ENCODE results near the gene MBD6. TPM values are rescaled to one million over a fixed set of nuclear protein-coding genes. Genes with fewer than 3 reads are reported as not detected.

MBD6 gene
- total and polyA plus RNA-seq, 2 of the 4 experiments (the other 2 are of a cell fraction), result 0.90 to 9.3 TPM

DNA sequence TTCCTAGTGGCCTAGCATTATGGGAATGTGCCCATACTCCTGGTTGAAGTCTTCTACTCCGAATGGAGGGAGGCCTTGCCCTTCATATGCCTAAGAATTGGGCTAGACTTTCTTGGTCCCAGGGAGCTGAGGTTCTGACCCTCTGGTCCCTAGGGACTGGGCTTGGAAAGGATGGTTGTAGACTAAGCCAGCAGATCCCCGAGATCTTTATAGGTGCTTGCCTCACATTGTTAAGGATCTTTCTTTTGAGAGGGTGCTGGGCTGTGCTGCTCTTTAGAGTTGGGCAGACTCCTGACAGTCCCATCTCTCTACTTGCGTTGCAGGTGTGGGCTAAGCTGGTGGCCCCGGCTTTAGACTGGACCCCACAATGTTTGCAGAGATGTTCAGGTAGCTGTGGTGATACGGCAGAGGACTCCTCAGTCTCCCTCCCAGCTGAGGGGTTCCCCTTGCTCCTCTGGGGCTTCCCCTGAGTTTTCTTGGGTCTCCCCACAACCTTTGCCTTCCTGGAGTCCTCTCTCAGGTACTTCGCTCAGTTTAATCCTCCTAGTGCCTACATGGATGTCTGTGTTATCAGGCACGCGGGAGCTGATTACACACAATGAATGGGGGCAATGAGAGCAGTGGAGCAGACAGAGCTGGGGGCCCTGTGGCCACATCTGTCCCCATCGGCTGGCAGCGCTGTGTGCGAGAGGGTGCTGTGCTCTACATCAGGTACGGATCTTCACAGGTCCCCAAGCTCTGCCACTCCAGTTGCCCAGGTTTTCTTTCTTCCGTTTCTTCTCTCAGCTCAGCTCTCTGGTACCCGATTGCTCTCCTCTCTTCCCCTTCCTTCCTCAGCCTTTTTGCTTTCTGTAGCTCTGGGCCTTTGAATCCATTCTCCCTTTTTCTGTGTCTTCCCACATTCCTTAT lies 1.3 kb downstream of the MBD6 start (continued):
- TF ChIP-seq, protein P1, sequence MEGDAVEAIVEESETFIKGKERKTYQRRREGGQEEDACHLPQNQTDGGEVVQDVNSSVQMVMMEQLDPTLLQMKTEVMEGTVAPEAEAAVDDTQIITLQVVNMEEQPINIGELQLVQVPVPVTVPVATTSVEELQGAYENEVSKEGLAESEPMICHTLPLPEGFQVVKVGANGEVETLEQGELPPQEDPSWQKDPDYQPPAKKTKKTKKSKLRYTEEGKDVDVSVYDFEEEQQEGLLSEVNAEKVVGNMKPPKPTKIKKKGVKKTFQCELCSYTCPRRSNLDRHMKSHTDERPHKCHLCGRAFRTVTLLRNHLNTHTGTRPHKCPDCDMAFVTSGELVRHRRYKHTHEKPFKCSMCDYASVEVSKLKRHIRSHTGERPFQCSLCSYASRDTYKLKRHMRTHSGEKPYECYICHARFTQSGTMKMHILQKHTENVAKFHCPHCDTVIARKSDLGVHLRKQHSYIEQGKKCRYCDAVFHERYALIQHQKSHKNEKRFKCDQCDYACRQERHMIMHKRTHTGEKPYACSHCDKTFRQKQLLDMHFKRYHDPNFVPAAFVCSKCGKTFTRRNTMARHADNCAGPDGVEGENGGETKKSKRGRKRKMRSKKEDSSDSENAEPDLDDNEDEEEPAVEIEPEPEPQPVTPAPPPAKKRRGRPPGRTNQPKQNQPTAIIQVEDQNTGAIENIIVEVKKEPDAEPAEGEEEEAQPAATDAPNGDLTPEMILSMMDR (conservative IDR thresholded peaks at IDR 0.05; ENCODE audit: low read depth, low read length), result no peak
